GM08714 (cell line): ENCODE results near the gene PRKAG2.

ENCODE experiments used
- H3K4me3 ChIP-seq: fragments of 200-500 bp; sonication (Bioruptor generic); 2 replicates; pipeline ENCODE4 v1.5.1; 2014; ENCODE audit warnings: mild to moderate bottlenecking, low read length, inconsistent platforms
- ZNF274 ChIP-seq: IDR thresholded peaks from 2 replicates; pipeline ENCODE4 v1.6.1; 2012; ENCODE audit warnings: mild to moderate bottlenecking, low read depth, low read length

PRKAG2 gene

GRCh38 chr7:151735186-151735850 lies 141.6 kb downstream of the PRKAG2 start:
- TF ChIP-seq ZNF274, result no peak
- no peak overlapping the region for H3K4me3 ChIP-seq

- no peak for TF ChIP-seq ZNF274
- no peak overlapping the region for H3K4me3 ChIP-seq
Measured at GRCh38 chr7:151732834-151733592, 143.9 kb downstream of the PRKAG2 start.

- no peak overlapping the region for H3K4me3 ChIP-seq
- no peak for TF ChIP-seq ZNF274
Measured at GRCh38 chr7:151732292-151732691, 144.6 kb downstream of the PRKAG2 start.

- no peak for TF ChIP-seq ZNF274
- no peak overlapping the region for H3K4me3 ChIP-seq
Measured at GRCh38 chr7:151731022-151731441, 145.9 kb downstream of the PRKAG2 start.

- no peak for TF ChIP-seq ZNF274
- no peak overlapping the region for H3K4me3 ChIP-seq
Measured at GRCh38 chr7:151730591-151730990, 146.3 kb downstream of the PRKAG2 start.

- no peak for TF ChIP-seq ZNF274
- no peak overlapping the region for H3K4me3 ChIP-seq
Measured at GRCh38 chr7:151729521-151729921, 147.4 kb downstream of the PRKAG2 start.

- no peak for TF ChIP-seq ZNF274
- no peak overlapping the region for H3K4me3 ChIP-seq
Measured at GRCh38 chr7:151728746-151729145, 148.2 kb downstream of the PRKAG2 start.

- no peak for TF ChIP-seq ZNF274
- no peak overlapping the region for H3K4me3 ChIP-seq
Measured at GRCh38 chr7:151728286-151728660, 148.6 kb downstream of the PRKAG2 start.

- no peak overlapping the region for H3K4me3 ChIP-seq
- no peak for TF ChIP-seq ZNF274
Measured at GRCh38 chr7:151727579-151728285, 149.2 kb downstream of the PRKAG2 start.

GRCh38 chr7:151726652-151727578 lies 150.0 kb downstream of the PRKAG2 start:
- H3K4me3 ChIP-seq, result no peak overlapping the region
- no peak for TF ChIP-seq ZNF274

- H3K4me3 ChIP-seq, result no peak overlapping the region
- no peak for TF ChIP-seq ZNF274
Measured at GRCh38 chr7:151725844-151726651, 150.9 kb downstream of the PRKAG2 start.

- TF ChIP-seq ZNF274, result no peak
- no peak overlapping the region for H3K4me3 ChIP-seq
Measured at GRCh38 chr7:151724920-151725584, 151.9 kb downstream of the PRKAG2 start.
